ENCODE measurements around the gene KDM3A. TPM values are rescaled to one million over a fixed set of nuclear protein-coding genes. Genes with fewer than 3 reads are reported as not detected.

Gene KDM3A
- total RNA-seq, 1 experiment from 2014 or later: 52.4 TPM

DNA sequence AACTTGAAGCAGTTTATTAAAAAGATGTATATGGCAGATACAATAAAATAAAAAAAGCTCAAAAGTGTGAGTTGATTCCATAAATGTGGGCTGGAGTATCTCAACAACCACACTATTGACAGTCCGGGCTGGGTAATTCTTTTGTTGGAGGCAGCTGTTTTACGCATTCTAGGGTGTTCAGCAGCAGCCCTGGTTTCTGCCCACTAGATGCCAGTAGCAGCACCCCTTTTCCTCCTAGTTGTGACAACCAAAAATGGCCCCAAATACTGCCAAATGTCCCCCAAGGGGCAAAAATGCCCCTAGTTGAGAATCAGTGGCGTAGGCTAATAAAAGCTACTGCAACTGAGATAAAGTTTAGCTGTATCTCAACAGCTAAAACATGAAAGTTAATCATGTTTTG lies 77.3 kb downstream of the KDM3A start:
- Mint-ChIP-seq H3K9me3 (ENCODE audit: unreplicated experiment) (no peaks in the 10 kb centered on the region), H3K4me3 (ENCODE audit: unreplicated experiment) (no peak overlapping the region), H3K27ac (ENCODE audit: unreplicated experiment) (no peak overlapping the region), H3K4me1 (ENCODE audit: low read depth, unreplicated experiment) (no peaks in the 10 kb centered on the region), H3K27me3 (ENCODE audit: insufficient read depth, unreplicated experiment) (no peaks in the 10 kb centered on the region), H3K36me3 (ENCODE audit: insufficient read depth, unreplicated experiment) (peaks cover 6% of the 10 kb centered on the region)
- no peak overlapping the region for H3K4me3 ChIP-seq (ENCODE audit: low read depth, low read length)
- TF ChIP-seq, protein P1, sequence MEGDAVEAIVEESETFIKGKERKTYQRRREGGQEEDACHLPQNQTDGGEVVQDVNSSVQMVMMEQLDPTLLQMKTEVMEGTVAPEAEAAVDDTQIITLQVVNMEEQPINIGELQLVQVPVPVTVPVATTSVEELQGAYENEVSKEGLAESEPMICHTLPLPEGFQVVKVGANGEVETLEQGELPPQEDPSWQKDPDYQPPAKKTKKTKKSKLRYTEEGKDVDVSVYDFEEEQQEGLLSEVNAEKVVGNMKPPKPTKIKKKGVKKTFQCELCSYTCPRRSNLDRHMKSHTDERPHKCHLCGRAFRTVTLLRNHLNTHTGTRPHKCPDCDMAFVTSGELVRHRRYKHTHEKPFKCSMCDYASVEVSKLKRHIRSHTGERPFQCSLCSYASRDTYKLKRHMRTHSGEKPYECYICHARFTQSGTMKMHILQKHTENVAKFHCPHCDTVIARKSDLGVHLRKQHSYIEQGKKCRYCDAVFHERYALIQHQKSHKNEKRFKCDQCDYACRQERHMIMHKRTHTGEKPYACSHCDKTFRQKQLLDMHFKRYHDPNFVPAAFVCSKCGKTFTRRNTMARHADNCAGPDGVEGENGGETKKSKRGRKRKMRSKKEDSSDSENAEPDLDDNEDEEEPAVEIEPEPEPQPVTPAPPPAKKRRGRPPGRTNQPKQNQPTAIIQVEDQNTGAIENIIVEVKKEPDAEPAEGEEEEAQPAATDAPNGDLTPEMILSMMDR (IDR thresholded peaks at IDR 0.05; ENCODE audit: insufficient read depth in 1 of 2, low read depth in 1 of 2, low read length in 1 of 2, severe bottlenecking in 1 of 2, unreplicated experiment in 1 of 2): peak; percentile 36 to 45
- H3K4me1 ChIP-seq: no peaks in the 10 kb centered on the region
- H3K36me3 ChIP-seq (ENCODE audit: control insufficient read depth, insufficient read depth, low read length): no peaks in the 10 kb centered on the region
- POLR2A ChIA-PET: no interaction called here
- DNase-seq: peak in 1 of 2 experiments; percentile 36
- BruUV-seq (replicated peaks): no TSS peak
- peaks cover 7% of the 10 kb centered on the region; the same call in 1 of the 2 replicates for H3K9me3 ChIP-seq
- CTCF ChIA-PET: interaction anchor here (0.8 to 1.2 kb wide), 2 partner anchors 91 to 289 kb away, joined by 3 read pairs; no protein-coding TSS in a partner anchor
- intact Hi-C loops (cut with micrococcal nuclease; ENCODE audit: unreplicated experiment): loop anchor here (10.0 kb wide), 1 partner anchor 156 kb away; no protein-coding TSS in a partner anchor
- H3K27me3 ChIP-seq (replicated peaks; ENCODE audit: control insufficient read depth, insufficient read depth, low read length): no peaks in the 10 kb centered on the region

DNA sequence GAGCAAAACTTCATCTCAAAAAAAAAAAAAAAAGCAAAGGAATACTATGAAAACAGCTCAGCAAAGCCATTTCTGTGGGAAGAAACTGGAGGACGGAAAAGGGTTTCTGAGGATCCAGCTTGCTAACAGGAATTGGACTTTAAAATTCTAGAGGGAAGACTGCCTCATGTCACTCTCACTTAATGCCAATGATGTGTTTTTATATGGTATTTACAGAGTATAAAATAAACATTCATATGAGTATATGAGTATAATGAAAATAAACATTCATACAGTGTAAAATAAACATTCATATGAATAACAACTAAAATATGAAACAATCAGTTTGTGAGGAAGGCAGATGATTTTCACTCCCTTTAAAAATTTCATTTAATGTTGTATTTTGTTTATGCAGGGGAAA lies 78.2 kb downstream of the KDM3A start:
- TF ChIP-seq, protein P1 (IDR thresholded peaks at IDR 0.05; ENCODE audit: insufficient read depth in 1 of 2, low read depth in 1 of 2, low read length in 1 of 2, severe bottlenecking in 1 of 2, unreplicated experiment in 1 of 2): no peak
- DNase-seq: no peak
- Histone ChIP-seq H3K36me3 (ENCODE audit: control insufficient read depth, insufficient read depth, low read length) (no peaks in the 10 kb centered on the region), H3K4me3 (ENCODE audit: low read depth, low read length) (no peak overlapping the region), H3K27me3 (replicated peaks; ENCODE audit: control insufficient read depth, insufficient read depth, low read length) (no peaks in the 10 kb centered on the region), H3K4me1 (no peaks in the 10 kb centered on the region), H3K9me3 (peaks cover 7% of the 10 kb centered on the region; the same call in 1 of the 2 replicates)
- Mint-ChIP-seq H3K36me3 (ENCODE audit: insufficient read depth, unreplicated experiment) (peaks cover 6% of the 10 kb centered on the region), H3K9me3 (ENCODE audit: unreplicated experiment) (no peaks in the 10 kb centered on the region), H3K27ac (ENCODE audit: unreplicated experiment) (no peak overlapping the region), H3K27me3 (ENCODE audit: insufficient read depth, unreplicated experiment) (no peaks in the 10 kb centered on the region), H3K4me3 (ENCODE audit: unreplicated experiment) (no peak overlapping the region), H3K4me1 (ENCODE audit: low read depth, unreplicated experiment) (no peaks in the 10 kb centered on the region)
- CTCF ChIA-PET: interaction anchor here (0.6 kb wide), 1 partner anchor 114 kb away, joined by 3 read pairs; no protein-coding TSS in a partner anchor
- POLR2A ChIA-PET: no interaction called here
- intact Hi-C loops (cut with micrococcal nuclease; ENCODE audit: unreplicated experiment): loop anchor here (10.0 kb wide), 1 partner anchor 155 kb away; no protein-coding TSS in a partner anchor
- no TSS peak for BruUV-seq (replicated peaks)

DNA sequence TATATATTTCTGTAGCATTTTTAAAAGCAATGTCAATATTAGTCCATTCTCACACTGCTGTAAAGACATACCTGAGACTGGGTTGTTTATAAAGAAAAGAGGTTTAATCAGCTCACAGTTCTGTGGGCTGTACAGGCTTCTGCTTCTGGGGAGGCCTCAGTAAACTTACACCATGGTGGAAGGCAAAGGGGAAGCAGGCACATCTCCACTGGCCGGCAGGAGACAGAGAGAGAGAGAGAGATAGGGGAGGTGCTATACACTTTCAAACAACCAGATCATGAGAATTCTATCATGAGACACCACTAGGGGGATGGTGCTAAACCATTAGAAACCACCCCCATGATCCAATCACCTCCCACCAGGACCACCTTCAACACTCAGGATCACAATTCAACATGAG lies 79.0 kb downstream of the KDM3A start:
- intact Hi-C loops (cut with micrococcal nuclease; ENCODE audit: unreplicated experiment): loop anchor here (10.0 kb wide), 1 partner anchor 245 kb away; no protein-coding TSS in a partner anchor
- no TSS peak for BruUV-seq (replicated peaks)

More for the DNA sequence above, 79.0 kb downstream of the KDM3A start:
- TF ChIP-seq, protein P1 (IDR thresholded peaks at IDR 0.05; ENCODE audit: insufficient read depth in 1 of 2, low read depth in 1 of 2, low read length in 1 of 2, severe bottlenecking in 1 of 2, unreplicated experiment in 1 of 2): no peak
- Histone ChIP-seq H3K4me3 (ENCODE audit: low read depth, low read length) (no peak overlapping the region), H3K27me3 (replicated peaks; ENCODE audit: control insufficient read depth, insufficient read depth, low read length) (no peaks in the 10 kb centered on the region), H3K36me3 (ENCODE audit: control insufficient read depth, insufficient read depth, low read length) (no peaks in the 10 kb centered on the region), H3K9me3 (peaks cover 7% of the 10 kb centered on the region; the same call in 1 of the 2 replicates), H3K4me1 (no peaks in the 10 kb centered on the region)
- H3K4me3 Mint-ChIP-seq (ENCODE audit: unreplicated experiment): no peak overlapping the region
- no peak overlapping the region for H3K27ac Mint-ChIP-seq (ENCODE audit: unreplicated experiment)
- peaks cover 6% of the 10 kb centered on the region for H3K36me3 Mint-ChIP-seq (ENCODE audit: insufficient read depth, unreplicated experiment)
- ChIA-PET POLR2A (no interaction called here), CTCF (no interaction called here)
- H3K27me3 Mint-ChIP-seq (ENCODE audit: insufficient read depth, unreplicated experiment): no peaks in the 10 kb centered on the region
- no peaks in the 10 kb centered on the region for H3K9me3 Mint-ChIP-seq (ENCODE audit: unreplicated experiment)
- no peak for DNase-seq
- no peaks in the 10 kb centered on the region for H3K4me1 Mint-ChIP-seq (ENCODE audit: low read depth, unreplicated experiment)

All from Caco-2 (cell line).